Glomerular endothelial cell (primary cell): ENCODE measurements around the gene DNAH9. TPM values are rescaled to one million over a fixed set of nuclear protein-coding genes. Genes with fewer than 3 reads are reported as not detected.

Source experiments
- DNase-seq: peaks from one replicate; pipeline ENCODE4 v3.0.0-alpha.2; 2011; ENCODE audit warnings: low read depth, low spot score; ENCODE audit errors: extremely low read depth
- total RNA-seq: library from RNA; depleted of rRNA; stranded (reverse); fragments of >200 nt; gene quantifications from 2 replicates; pipeline ENCODE4 v1.2.3, GENCODE V29; 2015

DNAH9 gene
- total RNA-seq, 1 donor from 2014 or later, result not detected

DNA sequence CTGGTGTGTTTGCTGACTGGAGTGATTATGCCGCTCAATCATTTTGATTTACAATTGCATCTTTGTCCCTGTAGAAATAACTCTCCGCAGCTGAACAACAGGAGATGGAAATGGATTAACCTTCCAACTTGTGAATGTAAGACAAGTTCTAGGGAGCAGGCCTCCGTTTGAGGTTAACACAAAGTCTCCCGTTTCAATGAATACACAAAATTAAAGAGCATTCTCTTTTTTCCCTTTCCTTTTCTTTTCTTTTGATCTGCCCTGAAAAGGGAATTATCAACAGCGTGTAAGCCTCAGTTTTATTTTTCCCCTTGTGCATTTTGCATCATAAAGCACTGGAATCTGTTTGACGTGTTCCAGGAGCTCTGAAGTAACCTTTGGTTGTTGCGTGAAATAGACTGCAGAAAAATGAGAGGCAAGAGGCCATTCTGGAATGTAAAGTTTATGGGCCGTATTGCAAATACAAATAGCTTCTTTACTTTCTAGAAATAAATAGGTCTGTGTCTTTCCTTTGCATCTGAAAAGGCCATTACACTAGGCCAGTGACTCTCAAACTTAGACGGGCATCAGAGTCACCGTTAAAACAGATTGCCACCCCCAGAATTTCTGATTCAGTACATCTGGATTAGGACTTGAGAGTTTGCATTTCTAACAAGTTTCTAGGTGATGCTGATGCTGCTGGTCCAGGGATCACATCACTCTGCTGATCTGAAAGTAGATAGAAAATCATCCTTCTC, 234.3 kb downstream of the DNAH9 start:
- no peak for DNase-seq

DNA sequence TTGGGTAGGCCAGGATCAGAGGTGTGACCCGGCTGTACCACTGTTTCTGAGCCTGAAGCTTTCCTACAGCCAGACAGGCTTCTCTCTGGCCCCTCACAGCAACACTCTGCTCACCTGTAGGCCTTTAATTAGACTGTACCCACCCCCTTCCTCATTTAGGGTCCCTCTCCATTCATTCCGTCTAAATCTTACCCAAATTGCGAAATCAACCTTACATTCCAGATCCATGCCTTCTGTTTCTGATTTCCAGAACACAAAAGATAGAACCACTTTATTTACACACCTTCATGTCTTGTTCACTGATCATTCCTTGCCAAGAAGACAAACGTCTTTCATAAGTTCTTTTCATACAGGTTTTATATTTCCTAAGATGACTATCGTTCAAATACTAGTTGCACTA, 238.2 kb downstream of the DNAH9 start:
- DNase-seq, result no peak

DNA sequence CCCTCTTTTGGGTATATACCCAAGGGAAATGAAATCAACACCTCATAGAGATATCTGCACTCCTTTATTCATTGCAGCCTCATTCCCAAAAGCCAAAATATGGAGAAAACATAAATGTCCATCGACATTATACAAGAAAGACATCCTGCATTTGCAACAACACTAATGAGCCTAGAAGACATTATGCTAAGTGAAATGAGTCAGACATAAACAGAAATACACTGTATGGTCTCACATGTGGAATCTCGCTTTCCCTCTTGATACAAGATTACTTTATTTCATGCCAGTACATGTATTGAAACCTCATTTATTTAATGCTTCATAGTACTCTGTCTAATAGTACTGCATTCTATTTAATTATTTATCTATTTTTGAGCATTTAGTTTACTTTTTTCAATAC, 241.8 kb downstream of the DNAH9 start:
- no peak for DNase-seq

DNA sequence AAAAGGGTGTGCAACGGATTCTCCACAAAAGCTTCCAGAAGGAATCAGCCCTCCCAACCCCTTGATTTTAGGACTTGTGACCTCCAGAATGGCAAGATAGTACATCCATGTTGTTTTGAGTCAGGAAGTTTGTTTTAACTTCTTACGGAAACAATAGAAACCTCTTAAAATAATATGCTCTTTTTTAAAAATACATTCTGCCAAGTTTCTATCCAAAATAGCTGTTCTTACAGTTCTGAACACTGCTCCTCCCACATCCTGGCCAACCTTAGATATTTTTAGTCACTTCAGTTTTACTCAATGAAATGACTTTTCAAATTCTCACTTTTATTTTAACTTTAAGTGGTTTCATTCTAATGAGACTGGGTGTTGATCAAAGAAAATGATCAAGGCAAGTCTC, 242.6 kb downstream of the DNAH9 start:
- DNase-seq, result no peak

DNA sequence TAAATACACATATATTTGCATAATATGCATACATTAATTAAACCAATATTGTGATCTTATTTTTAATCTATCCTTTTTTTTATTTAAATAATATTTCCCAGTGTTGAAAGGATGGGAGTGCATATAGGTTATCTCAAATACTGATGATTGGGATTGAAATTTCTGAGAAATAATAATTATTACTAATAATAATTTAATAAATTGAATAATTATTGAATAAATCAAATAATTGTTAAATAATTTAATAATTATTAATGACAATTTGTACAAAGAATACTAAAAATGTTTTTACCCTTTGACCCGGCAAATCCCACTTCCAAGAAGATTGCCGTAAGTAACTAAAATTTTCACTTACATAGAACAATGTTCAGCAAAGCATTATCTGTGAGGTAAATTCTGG, 250.1 kb downstream of the DNAH9 start:
- no peak for DNase-seq

DNA sequence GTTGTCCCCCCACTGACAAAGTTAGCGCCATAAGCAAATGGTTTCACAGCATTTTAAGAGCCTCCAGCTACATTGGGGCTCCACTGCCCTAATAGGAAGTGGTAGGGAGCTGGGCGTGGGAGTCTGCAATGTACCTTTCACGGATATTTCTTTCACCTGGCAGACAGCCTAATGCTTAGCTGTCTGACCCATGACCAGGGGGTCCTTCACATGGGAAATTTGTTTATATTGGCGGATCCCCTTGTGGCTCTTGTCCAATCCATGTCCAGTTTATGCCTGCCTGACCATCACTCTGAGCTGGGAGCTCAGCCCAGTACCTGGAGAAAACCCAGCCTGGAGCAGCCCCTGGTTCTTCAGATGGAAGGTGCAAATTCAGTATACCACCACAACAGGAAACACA, 254.0 kb downstream of the DNAH9 start:
- no peak for DNase-seq

DNA sequence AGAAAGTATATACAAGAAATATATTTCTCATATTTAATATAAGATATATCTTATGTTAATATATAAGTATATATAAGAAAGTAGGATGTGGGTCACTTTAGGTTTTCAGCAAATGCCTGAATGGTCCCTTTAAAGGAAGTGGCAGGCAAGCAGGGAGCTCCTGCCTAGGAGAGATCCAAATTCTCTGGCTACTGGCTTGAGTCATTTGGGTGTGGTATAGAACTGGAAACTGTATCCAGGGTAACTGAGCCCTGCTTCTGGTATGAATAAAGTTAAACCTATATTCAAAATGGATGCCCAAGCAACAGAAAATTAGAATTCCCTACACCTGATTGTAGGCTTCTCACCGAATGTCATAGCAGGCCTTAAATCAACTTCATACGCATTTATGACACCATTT, 254.6 kb downstream of the DNAH9 start:
- no peak for DNase-seq

DNA sequence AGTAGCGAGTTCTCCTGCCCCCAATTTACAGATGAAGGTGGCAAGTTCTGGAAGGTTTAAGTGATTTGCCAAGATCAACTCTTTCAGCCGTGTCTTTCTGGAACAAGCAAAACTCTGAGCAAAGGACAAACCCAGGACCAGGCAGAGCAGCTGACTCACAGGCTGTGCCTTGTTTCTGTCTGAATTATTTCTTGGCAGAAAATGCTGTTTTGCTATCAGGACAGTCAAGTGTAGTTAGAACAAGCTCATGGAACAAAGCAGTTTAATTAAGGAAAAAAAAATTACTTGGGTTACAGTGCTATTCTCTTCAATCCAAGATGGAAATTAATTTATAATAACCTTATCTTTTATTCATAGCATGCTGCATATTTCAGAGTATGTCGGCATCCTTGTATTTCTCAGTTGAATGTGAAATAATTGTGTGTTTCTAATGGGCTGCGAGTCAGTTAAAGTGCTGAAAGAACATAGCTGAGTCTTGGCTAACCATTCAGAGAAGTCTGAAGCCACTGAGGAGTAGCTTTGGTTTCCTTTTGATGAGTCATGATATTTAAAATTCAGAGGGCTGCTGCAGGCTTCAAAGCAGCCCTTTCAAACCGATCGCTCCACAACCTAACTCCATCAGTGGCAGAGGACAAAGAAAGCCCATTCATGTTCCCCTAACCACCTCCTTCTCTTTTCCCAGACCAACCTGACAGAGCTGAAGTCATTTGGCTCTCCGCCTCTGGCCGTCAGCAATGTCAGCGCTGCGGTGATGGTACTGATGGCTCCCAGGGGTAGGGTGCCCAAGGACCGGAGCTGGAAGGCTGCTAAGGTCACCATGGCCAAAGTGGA, 255.3 kb downstream of the DNAH9 start:
- no peak for DNase-seq

DNA sequence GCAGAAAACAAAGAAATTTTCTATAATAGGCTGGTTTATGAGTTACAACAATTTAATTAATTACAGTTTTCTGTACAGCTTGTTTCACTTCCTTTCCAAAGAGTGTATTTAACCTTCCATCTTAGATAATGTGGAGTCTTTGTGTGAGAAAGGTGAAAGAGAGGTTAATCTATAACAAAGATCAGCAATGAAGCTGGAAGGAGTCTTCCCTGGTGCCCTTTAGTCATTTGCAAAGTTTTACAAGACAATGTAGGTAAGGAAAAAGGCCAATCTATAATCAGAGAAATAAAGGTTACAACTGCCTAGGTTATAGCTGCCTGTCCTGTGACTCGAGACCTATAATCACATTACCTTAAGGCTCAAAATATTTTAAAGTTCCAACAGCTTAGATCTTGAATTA, 257.0 kb downstream of the DNAH9 start:
- DNase-seq, result no peak

DNA sequence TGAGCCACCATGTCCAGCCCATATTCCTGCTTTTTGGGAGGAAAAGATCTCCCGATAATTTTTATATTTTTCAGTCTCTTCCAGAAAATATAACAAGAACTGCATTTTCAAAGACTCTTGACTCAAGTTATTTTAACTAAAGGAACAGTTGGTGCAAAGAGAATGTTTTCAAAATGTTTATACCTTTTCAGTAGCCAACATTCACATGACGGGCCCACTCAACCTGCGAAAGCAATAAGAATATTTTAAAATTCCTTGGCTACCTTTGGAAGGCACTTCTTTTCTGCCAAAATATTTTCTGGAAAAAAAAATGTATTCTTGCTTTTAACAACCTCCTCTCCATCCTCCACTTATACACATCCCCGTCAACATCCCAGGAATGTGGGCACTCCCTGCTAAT, 258.7 kb downstream of the DNAH9 start:
- DNase-seq, result no peak

DNA sequence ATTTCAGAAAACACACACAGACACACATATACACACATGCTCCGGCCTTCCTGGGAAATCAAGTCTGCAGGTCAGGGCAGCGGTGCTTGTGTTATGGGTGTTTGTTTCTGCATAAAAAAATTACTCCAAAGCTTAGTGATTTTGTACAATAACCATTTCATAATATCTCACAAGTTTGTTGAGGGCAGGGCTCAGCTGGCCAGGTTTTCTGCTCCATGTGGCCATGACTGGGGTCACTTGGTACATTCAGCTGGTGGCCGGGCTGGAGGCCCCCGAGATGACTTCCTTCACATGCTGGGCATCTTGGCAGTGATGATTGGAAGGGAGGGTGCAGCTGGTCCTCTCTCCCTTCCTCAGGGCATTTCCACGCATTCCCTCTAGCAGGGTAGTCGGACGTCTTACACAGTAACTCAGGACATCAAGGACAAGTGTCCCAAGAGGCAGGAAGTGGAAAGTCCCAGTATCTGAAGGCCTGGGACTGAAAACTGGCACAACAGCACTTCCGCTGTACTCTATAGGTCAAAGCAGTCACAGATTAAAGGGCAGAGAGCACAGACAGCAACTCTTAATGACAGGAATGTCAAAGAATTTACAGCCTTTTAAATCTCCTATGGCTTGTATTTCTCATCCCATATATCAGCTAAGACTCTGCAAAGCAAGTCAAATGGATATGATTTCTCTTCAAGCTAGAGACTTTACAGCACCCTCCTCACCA, 271.6 kb downstream of the DNAH9 start:
- no peak for DNase-seq

DNA sequence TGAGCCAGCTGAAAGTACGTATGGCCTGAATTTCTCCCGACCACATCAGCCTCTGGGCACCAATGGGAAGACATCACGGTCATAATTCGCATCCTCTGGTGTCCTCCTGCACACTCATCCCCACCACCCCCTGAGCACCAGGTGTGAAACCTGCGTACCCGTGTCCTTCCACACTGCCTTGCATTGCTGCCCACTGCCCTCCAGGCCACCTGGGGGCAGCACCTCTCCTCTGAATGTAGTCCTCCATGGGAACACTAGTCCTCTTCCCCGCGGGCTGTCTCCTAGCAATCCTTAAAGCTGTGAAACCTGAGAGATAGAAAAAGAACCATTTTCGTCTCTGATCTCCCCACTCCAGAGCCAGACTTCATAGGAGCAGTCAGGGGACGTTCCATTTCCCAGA, 273.5 kb downstream of the DNAH9 start:
- DNase-seq, result no peak

DNA sequence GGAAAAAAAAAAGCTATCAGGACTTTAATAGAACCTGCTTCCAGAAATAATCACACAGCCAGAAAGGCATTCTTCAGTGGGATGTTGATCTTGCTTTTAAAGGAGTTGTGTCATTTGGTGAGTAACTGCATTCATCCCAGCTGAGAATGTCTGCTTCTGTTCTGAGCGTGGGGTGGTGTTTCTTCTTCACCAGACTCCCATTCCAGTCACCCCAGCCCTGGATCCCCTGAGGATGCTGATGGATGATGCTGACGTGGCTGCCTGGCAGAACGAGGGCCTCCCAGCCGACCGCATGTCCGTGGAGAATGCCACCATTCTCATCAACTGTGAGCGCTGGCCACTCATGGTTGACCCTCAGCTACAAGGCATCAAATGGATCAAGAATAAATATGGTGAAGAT, 276.5 kb downstream of the DNAH9 start:
- DNase-seq, result no peak

DNA sequence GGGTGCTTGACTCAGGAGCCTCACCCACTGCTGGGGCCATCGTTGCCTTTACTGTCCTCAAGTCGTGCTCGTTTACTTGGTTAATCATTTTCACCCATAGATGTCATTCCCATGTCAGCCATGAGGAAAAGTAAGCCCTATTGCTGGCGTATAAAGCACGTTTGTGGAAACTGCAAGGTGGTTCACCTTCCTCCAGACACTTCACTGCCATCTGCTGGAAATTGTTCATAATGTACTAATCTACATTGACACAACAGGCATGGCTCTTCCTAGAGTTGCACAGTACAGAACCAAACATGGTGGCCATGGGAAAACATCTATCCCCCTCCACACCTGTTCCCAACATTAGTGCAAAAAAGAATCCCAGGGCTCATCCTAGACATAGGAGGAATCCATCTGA, 282.4 kb downstream of the DNAH9 start:
- no peak for DNase-seq

DNA sequence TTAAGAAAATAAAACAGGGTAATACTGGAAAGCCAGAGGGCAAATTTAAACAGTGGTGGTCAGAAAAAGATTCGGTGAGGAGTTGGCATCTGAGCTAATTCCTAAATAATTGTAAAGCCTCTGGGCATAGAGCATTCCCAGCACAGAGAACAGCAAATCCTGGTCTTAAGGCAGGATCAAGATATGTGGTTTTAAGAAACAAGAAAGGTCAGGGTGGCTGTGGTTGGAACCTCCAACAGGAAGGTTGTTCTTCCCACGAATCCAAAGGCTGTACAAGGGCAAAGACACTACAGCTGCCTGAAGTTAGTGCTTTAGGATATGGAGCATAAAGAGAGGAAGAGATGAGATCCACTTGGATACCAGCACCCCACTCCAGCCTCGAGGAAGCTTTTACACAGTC, 284.4 kb downstream of the DNAH9 start:
- no peak for DNase-seq

DNA sequence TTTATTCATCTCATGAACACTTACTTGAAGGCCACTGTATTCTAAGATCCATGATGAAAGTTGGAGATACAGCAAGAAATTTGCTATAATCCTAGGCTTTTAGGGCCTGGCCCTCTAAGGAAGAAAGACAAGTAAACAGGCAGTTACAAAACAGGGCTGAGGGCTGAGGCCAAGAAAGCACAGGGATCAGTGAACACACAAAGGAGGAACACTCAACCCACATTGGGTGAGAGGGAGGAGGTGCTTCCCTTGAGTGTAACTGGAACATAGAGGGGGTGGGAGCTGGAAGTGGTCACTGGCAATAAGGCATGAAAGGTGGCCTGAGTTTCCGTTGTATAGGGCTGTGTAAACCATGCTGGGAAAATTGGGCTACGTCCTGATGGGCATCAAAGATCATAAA, 286.8 kb downstream of the DNAH9 start:
- no peak for DNase-seq

DNA sequence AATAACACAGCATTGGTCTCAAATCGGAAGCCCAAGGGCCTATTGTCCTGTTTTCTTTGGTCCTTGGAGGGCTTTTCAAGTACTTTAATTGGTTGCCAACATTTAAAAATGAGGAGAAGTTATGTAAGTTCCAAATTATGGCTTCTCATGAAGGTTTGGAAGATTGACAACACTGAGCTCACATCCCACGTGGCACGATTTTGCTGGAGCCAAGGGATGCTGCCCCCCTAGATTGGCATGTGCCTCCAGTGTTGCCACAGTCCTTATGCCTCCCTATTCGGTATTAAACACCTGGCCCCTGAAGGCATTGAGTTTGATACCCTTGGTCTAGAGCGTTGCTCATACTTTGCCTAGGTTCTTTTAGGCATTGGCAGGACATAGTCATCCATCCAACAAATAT, 291.0 kb downstream of the DNAH9 start:
- DNase-seq, result no peak

DNA sequence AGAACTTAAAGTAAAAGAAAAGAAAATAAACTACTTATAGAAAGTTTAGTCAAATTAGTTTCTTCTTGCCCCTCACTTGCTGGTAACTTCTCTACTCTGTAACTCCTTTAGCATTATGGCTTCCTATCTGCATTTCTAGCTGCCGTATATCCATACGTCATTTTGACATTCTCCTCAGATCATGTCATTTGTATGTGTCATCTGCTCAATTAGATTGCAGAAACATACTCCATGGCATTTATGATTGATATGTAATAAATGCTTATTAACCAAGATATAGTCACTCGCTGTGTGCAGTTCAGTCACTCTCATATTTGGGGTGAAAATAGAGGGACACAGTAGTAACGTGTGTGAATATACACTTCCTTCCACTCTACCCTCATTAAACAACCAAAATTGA, 295.6 kb downstream of the DNAH9 start:
- DNase-seq, result no peak

DNA sequence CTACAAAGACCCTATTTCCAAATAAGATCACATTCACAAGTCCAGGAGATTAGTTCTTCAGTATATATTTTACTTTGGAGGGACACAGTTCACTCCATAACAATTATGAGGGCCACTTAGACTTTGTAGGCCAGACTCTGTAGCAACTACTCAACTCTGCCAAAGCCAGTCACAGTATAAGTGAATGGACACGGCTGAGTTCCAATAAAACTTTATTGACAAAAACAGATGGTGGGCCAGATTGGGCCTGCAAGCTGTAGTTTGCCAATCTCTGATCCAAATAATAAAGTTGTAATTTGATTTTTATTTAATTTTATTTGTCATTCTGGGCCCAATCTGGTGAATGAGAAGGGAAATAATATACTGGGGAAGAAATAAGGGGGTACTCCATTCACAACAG, 297.9 kb downstream of the DNAH9 start:
- DNase-seq, result no peak

DNA sequence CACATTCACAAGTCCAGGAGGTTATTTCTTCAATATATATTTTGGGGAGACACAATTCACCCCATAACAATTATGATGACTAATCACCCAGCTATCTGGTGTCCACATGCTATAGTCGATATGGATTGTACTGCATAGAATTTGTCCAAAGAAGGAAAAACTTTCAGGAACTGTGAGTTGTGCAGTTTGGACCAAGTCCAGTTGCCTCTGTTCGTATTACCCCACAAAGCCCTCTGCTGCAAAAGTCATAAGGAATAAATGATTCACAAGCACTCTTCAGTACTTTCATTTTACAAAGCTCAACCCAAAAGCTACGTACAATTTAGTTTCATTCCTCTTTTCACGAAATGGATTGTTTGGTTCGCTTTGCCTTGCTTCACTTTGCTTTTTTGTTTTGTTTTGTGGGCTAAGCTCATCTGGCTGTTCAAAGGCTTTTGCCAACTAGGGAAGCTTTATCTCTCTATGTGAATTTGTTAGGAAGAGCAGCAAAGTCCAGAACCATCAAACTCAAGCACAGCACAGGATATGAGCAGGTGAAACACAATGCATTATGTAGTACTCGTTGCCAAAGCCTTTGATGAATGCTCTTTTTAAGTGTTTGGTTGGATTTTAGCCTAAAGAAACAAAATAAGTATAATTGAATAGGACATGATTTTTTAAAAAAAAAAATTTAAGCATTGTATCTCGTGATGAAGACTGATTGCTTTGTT, 300.4 kb downstream of the DNAH9 start:
- peak; percentile 83 for DNase-seq

DNA sequence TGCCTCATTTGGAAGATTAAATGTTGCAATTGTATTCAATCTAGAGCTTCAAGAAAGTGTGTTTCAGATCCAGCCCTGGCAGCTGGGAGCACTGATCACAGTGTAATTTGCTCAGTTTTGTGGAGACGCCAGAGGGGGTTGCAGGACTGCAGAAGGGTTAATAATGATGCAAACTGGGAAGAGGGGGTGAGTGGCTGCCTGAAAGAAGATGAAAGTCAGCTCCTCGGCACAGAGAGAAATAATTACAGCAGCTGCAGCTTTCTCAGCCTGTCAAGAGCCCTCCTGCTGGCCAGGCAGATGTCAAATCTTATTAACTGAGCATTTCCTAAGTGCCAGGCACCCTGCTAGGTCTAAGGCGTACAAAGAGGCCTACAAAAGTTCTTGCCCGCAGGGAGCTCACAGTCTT, 301.3 kb downstream of the DNAH9 start:
- no peak for DNase-seq
